GM12892 (cell line): Measurements from ENCODE around the gene SGTA.
"Not testable (repeated sequence)": the region's sequence is repeated elsewhere in the genome, so short reads cannot be mapped to it uniquely, and the experiment has no call there.

ENCODE experiments used
- DNase-seq: peaks from one replicate; pipeline ENCODE4 v3.0.0; 2011; ENCODE audit not compliant: insufficient read length
- FAIRE-seq: peaks from 2 replicates; lab custom pipeline; 2011; peaks lifted over from hg19 to GRCh38; lab: Jason Lieb, UNC
- POLR2A ChIP-seq: IDR thresholded peaks from 2 replicates; pipeline ENCODE4 v1.6.1; 2011; ENCODE audit warnings: low read depth, low read length, control low read depth
- POLR2AphosphoS5 ChIP-seq: IDR thresholded peaks from 2 replicates; pipeline ENCODE4 v1.6.1; 2011; ENCODE audit warnings: low read depth, low read length, control low read depth
- TAF1 ChIP-seq: IDR thresholded peaks from 2 replicates; pipeline ENCODE4 v1.6.1; 2011; ENCODE audit warnings: low read depth, mild to moderate bottlenecking, control low read depth, low read length, borderline replicate concordance

Gene SGTA

GRCh38 chr19:2716275-2716650 lies 66.8 kb downstream of the SGTA start:
- TF ChIP-seq TAF1 = no peak
- TF ChIP-seq POLR2A = no peak
- no peak for TF ChIP-seq POLR2AphosphoS5
- DNase-seq (no peak), FAIRE-seq (no peak)

GRCh38 chr19:2715470-2716274 lies 67.4 kb downstream of the SGTA start:
- FAIRE-seq (no peak), DNase-seq (no peak)
- TF ChIP-seq POLR2A (no peak), TAF1 (no peak), POLR2AphosphoS5 (no peak)

GRCh38 chr19:2714531-2715269 lies 68.4 kb downstream of the SGTA start:
- TF ChIP-seq POLR2A (no peak), POLR2AphosphoS5 (no peak), TAF1 (no peak)
- DNase-seq (no peak), FAIRE-seq (no peak)

GRCh38 chr19:2714102-2714501 lies 69.0 kb downstream of the SGTA start:
- DNase-seq, FAIRE-seq: not testable (repeated sequence)

- not testable (repeated sequence) for DNase-seq, FAIRE-seq
Measured at GRCh38 chr19:2713170-2713569, 69.9 kb downstream of the SGTA start.

GRCh38 chr19:2711875-2712205 lies 71.2 kb downstream of the SGTA start:
- FAIRE-seq (no peak), DNase-seq (no peak)
- TF ChIP-seq TAF1 = no peak
- TF ChIP-seq POLR2AphosphoS5 = no peak
- TF ChIP-seq POLR2A = no peak

- FAIRE-seq (no peak), DNase-seq (no peak)
- TF ChIP-seq POLR2AphosphoS5 = no peak
- no peak for TF ChIP-seq TAF1
Measured at GRCh38 chr19:2711172-2711874, 71.8 kb downstream of the SGTA start.

- no peak for TF ChIP-seq POLR2AphosphoS5
- no peak for FAIRE-seq
- no peak for DNase-seq
Measured at GRCh38 chr19:2706251-2706650, 76.8 kb downstream of the SGTA start.
